GM13977 (cell line): ENCODE measurements around the gene PLD1.

Experiments used
- DNase-seq: peaks from one replicate; pipeline ENCODE4 v3.0.0; 2012; ENCODE audit warnings: low spot score
- in situ Hi-C: fragments of 300-500 bp; cut with MboI; formaldehyde crosslinking; loops from one replicate; pipeline ENCODE4 v1.12.0; 2022; ENCODE audit warnings: low sequenced_read_pairs, low pct_unique_long_range_greater_than_20kb, mixed read lengths, inconsistent platforms; ENCODE audit not compliant: unreplicated experiment
- TF ChIP-seq, protein P1 (sequence below): IDR thresholded peaks from 2 replicates; pipeline ENCODE4 v1.5.1; 2012; ENCODE audit warnings: mild to moderate bottlenecking, control low read depth; ENCODE audit not compliant: insufficient read depth; ENCODE audit errors: extremely low read depth, missing control alignments

Gene PLD1

DNA sequence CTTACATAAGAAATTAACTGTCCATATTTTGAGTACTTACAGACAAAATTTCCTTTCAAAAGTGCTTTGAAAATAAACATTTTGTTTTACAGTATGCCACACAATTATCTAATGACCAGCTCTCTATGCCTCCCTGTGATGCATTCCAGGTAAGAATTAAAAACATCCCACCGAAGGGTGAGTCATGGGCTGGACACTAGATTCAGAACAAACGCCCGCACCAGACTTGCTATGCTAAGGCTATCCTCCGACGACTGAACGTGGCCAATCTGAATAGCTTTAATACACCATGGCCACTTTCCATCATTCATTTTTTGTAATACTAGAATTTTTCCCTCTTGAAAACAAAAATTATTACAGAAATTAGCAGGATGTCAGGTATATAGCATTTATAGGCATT is 210.3 kb downstream of the PLD1 start:
- TF ChIP-seq, protein P1, sequence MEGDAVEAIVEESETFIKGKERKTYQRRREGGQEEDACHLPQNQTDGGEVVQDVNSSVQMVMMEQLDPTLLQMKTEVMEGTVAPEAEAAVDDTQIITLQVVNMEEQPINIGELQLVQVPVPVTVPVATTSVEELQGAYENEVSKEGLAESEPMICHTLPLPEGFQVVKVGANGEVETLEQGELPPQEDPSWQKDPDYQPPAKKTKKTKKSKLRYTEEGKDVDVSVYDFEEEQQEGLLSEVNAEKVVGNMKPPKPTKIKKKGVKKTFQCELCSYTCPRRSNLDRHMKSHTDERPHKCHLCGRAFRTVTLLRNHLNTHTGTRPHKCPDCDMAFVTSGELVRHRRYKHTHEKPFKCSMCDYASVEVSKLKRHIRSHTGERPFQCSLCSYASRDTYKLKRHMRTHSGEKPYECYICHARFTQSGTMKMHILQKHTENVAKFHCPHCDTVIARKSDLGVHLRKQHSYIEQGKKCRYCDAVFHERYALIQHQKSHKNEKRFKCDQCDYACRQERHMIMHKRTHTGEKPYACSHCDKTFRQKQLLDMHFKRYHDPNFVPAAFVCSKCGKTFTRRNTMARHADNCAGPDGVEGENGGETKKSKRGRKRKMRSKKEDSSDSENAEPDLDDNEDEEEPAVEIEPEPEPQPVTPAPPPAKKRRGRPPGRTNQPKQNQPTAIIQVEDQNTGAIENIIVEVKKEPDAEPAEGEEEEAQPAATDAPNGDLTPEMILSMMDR = no peak
- DNase-seq = no peak
- in situ Hi-C loops = no loop called here

DNA sequence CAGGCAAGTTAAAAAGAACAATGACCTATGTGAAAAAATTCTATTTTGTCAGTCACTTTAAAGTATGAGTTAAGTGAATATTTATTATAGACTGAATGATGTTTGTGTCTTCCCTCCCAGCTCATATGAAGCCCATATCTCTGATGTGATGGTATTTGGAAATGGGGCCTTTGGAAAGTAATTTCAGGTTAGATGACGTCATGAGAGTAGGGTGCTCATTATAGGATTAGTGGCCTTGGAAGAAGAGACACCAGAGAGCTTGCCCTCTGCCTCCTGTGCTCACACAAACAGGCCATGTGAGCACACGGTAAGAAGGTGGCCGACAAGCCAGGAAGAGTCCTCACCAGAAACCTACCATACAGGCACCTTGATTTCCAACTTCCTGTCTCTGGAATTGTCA is 211.3 kb downstream of the PLD1 start:
- in situ Hi-C loops = no loop called here
- TF ChIP-seq, protein P1 = no peak
- DNase-seq = no peak

DNA sequence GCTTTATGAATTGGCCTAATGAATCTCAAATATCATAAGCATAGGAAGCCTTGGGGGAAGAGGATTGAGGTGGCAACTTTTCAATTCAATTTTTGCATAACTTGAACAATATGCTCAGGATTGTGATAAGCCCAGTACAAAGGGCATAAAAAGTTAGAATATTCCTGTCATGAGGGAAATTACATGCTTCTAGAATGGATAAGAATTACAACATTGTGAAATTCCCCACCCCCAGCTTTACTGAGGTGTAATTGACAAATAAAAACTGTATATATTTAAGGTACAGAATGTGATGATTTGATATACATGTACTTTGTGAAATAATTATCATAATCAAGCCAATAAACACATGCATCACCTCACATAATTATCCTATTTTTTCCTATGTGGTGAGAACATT is 217.5 kb downstream of the PLD1 start:
- in situ Hi-C loops = no loop called here
- TF ChIP-seq, protein P1 = no peak
- DNase-seq = no peak

DNA sequence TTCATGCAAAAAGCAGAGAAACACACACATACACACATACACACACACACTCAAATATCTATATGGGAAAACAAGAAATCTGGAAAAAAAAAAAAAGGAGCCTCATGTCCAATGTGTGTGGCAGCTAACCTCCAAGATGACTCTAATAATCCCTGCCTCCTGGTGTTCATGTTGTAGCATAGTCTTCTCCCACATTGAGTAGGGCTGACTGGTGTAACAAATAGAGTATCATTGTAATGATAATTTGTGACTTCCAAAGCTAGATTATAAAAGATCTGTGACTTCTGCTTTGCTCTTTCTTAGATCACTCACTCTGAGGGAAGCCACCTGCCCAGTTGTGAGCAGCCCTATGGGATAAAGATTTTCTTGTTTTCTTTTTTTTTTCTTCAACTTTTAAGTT is 219.2 kb downstream of the PLD1 start:
- TF ChIP-seq, protein P1 = no peak
- DNase-seq = no peak
- in situ Hi-C loops = no loop called here

DNA sequence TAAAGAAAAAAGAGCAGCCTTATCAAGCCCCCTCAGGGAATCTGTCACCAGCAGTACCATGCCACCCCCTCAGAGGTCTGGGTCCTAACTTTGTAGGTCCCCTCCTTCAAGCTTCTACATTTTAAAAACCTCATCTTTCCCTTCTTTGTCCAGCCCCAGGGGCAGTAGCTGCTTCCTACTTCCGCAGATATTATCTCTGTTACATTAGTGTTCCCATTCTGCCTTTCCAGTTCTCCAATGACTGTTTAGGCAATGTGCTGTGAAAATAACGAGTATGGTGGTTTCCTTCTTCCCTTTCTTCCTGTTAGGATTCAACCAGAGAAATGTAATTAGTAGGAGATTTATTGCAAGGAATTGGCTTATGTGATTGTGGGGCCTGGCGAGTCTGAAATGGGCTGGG is 224.0 kb downstream of the PLD1 start:
- in situ Hi-C loops = no loop called here
- TF ChIP-seq, protein P1 = no peak
- no peak for DNase-seq

DNA sequence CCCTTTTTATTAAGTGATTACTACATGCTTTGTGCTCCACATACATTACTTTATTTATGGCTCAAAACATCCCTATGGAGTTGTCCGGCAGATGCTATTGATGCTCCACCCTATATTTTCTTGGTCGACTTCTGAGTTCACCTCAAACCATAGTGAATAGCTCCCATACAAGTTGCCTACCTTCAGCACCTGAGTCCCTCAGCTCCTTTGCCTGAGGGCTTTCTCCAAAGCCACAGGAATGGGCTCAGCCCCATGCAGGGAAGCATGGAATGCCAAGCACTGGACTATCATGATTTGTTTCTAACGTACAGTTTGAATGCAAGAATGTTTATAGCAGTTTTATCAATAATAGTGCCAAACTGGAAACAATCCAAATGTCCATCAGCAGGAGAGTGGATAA is 225.2 kb downstream of the PLD1 start:
- DNase-seq = no peak
- in situ Hi-C loops = no loop called here
- TF ChIP-seq, protein P1 = no peak

DNA sequence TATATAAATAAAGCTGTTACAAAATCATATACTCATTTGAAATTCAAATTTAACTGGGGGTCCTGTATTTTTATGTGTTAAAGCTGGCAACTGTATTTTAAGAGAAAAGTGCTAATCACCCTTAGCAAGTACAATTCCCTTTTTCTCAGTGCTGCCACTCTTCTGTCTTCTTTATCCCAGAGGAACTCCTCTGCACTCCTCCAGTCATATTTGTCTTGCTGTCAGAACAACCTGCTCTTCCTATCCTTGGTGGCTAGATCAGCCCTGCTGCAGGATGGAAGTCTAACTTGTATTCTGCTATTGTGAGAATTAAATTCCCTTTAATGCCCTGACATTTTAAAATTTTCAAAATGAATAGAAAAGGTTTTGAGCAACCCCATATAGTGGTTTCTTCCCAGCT is 226.2 kb downstream of the PLD1 start:
- TF ChIP-seq, protein P1 = no peak
- in situ Hi-C loops = no loop called here
- no peak for DNase-seq
